WERI-Rb-1 (cell line): Measurements from ENCODE around the gene BFSP2.

Experiments
- DNase-seq: peaks from one replicate; pipeline ENCODE4 v3.0.0-alpha.2; 2020
- H3K27ac ChIP-seq: fragments of 250-450 bp; sonication (Bioruptor Pico); 2 replicates; pipeline ENCODE4 v1.5.1; 2020; ENCODE audit warnings: mild to moderate bottlenecking, moderate library complexity
- H3K27me3 ChIP-seq: fragments of 250-450 bp; sonication (Bioruptor Pico); 2 replicates; pipeline ENCODE4 v1.5.1; 2021; ENCODE audit warnings: mild to moderate bottlenecking, low read depth, moderate library complexity; ENCODE audit not compliant: insufficient read depth, severe bottlenecking
- H3K36me3 ChIP-seq: fragments of 250-450 bp; sonication (Bioruptor Pico); 2 replicates; pipeline ENCODE4 v1.5.1; 2020; ENCODE audit warnings: mild to moderate bottlenecking, moderate library complexity
- H3K4me3 ChIP-seq: 2 replicates; pipeline ENCODE4 v1.5.1; 2011; ENCODE audit warnings: low read depth, mild to moderate bottlenecking, control low read depth, low read length
- H3K9me3 ChIP-seq: fragments of 250-450 bp; sonication (Bioruptor Pico); 2 replicates; pipeline ENCODE4 v1.5.1; 2021; ENCODE audit warnings: mild to moderate bottlenecking, moderate library complexity; ENCODE audit not compliant: severe bottlenecking
- TF ChIP-seq, protein P1 (sequence below): IDR thresholded peaks from 2 replicates; pipeline ENCODE4 v1.5.1; 2011; ENCODE audit warnings: low read depth, mild to moderate bottlenecking, control low read depth, inconsistent platforms, low read length

BFSP2 gene

GRCh38 chr3:133425898-133426297, 26.0 kb downstream of the BFSP2 start:
- TF ChIP-seq, protein P1, sequence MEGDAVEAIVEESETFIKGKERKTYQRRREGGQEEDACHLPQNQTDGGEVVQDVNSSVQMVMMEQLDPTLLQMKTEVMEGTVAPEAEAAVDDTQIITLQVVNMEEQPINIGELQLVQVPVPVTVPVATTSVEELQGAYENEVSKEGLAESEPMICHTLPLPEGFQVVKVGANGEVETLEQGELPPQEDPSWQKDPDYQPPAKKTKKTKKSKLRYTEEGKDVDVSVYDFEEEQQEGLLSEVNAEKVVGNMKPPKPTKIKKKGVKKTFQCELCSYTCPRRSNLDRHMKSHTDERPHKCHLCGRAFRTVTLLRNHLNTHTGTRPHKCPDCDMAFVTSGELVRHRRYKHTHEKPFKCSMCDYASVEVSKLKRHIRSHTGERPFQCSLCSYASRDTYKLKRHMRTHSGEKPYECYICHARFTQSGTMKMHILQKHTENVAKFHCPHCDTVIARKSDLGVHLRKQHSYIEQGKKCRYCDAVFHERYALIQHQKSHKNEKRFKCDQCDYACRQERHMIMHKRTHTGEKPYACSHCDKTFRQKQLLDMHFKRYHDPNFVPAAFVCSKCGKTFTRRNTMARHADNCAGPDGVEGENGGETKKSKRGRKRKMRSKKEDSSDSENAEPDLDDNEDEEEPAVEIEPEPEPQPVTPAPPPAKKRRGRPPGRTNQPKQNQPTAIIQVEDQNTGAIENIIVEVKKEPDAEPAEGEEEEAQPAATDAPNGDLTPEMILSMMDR = no peak
- Histone ChIP-seq H3K27ac (no peak overlapping the region), H3K36me3 (no peaks in the 10 kb centered on the region), H3K9me3 (no peaks in the 10 kb centered on the region), H3K4me3 (no peak overlapping the region), H3K27me3 (no peaks in the 10 kb centered on the region)
- no peak for DNase-seq

DNA sequence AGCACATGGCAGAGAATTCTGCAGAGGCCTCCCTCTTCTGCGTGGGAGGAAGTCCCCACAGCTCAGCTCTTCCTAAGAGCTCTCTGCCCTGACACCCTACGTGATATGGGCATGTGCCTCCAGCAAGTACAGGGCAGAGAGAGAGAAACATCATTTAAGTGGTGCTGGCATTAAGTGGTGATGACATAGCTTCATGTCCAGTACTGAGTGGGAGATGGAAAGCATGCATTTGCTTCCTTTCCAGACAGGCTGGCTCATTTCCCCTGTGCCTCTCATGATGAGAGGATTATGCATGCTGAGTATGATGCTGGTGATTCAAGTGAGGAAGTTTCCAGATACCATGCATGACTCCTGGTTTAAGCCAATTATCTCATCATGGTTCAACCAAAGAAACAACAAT, 26.9 kb downstream of the BFSP2 start:
- no peak for DNase-seq
- H3K36me3 ChIP-seq = no peaks in the 10 kb centered on the region
- no peaks in the 10 kb centered on the region for H3K9me3 ChIP-seq
- H3K27me3 ChIP-seq = no peaks in the 10 kb centered on the region
- H3K27ac ChIP-seq = no peak overlapping the region
- TF ChIP-seq, protein P1 = no peak
- H3K4me3 ChIP-seq = no peak overlapping the region

GRCh38 chr3:133428552-133428951, 28.7 kb downstream of the BFSP2 start:
- Histone ChIP-seq H3K27me3 (no peaks in the 10 kb centered on the region), H3K36me3 (no peaks in the 10 kb centered on the region), H3K27ac (no peak overlapping the region), H3K4me3 (no peak overlapping the region), H3K9me3 (no peaks in the 10 kb centered on the region)
- no peak for DNase-seq
- TF ChIP-seq, protein P1 = no peak

GRCh38 chr3:133429063-133429462, 29.2 kb downstream of the BFSP2 start:
- H3K36me3 ChIP-seq = no peaks in the 10 kb centered on the region
- no peak overlapping the region for H3K27ac ChIP-seq
- TF ChIP-seq, protein P1 = no peak
- H3K27me3 ChIP-seq = no peaks in the 10 kb centered on the region
- DNase-seq = no peak
- H3K9me3 ChIP-seq = no peaks in the 10 kb centered on the region
- H3K4me3 ChIP-seq = no peak overlapping the region

DNA sequence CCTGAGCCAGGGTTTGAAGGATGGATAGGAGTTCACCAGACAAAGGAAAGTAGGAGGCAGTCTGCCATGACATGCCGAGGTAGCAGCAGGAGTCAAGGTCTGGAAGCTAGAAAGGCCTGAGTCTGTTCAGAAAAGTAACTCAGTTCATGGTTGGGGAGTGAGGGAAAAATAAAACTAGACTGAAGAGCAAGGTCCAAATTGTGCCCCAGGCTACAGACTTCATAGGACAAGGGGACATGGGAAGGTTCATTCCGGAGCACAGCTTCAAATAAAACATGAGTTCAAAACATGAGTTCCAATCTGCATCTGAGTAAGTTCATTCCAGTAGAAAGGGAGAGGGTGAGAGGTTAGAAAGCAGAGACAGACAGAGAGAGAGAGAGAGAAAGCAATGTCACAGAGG, 39.7 kb downstream of the BFSP2 start:
- Histone ChIP-seq H3K9me3 (no peaks in the 10 kb centered on the region), H3K27ac (no peak overlapping the region), H3K27me3 (peaks cover 8% of the 10 kb centered on the region), H3K4me3 (no peak overlapping the region), H3K36me3 (no peaks in the 10 kb centered on the region)
- TF ChIP-seq, protein P1 = no peak
- DNase-seq = no peak

- TF ChIP-seq, protein P1 = no peak
Measured at GRCh38 chr3:133440652-133441051, 40.8 kb downstream of the BFSP2 start.

More at GRCh38 chr3:133440652-133441051, 40.8 kb downstream of the BFSP2 start:
- Histone ChIP-seq H3K4me3 (no peak overlapping the region), H3K36me3 (no peaks in the 10 kb centered on the region), H3K27me3 (peaks cover under 1% of the 10 kb centered on the region), H3K9me3 (no peaks in the 10 kb centered on the region), H3K27ac (no peak overlapping the region)
- no peak for DNase-seq
